Parathyroid adenoma (tissue), 2 donors: Measurements from ENCODE around the gene GJD2.
A peak's percentile ranks its signal among the peaks of the same experiment; 100 is the strongest.

Experiments used
- H2AFZ ChIP-seq: fragments of 300-600 bp; sonication (generic); one replicate; pipeline ENCODE4 v1.7.0; 2017; ENCODE audit warnings: antibody characterized with exemption, mild to moderate bottlenecking
- H3K27ac ChIP-seq: fragments of 300-600 bp; sonication (generic); one replicate; pipeline ENCODE4 v1.7.0; 2017
- H3K27me3 ChIP-seq: fragments of 300-600 bp; sonication (generic); one replicate; pipeline ENCODE4 v1.7.0; 2017; ENCODE audit warnings: low read length; ENCODE audit not compliant: control insufficient read depth, insufficient read depth
- H3K36me3 ChIP-seq: fragments of 300-600 bp; sonication (generic); one replicate; pipeline ENCODE4 v1.7.0; 2017; ENCODE audit warnings: low read length; ENCODE audit not compliant: control insufficient read depth, insufficient read depth
- H3K4me1 ChIP-seq: fragments of 300-600 bp; sonication (generic); one replicate; pipeline ENCODE4 v1.7.0; 2017; ENCODE audit warnings: control low read depth
- H3K4me2 ChIP-seq: fragments of 300-600 bp; sonication (generic); one replicate; pipeline ENCODE4 v1.7.0; 2017; ENCODE audit warnings: low read length
- H3K4me3 ChIP-seq: fragments of 300-600 bp; sonication (generic); one replicate; pipeline ENCODE4 v1.7.0; 2017; ENCODE audit warnings: low read depth, low read length
- H3K79me2 ChIP-seq: fragments of 300-600 bp; sonication (generic); one replicate; pipeline ENCODE4 v1.7.0; 2017; ENCODE audit warnings: control low read depth
- H3K9ac ChIP-seq: fragments of 300-600 bp; sonication (generic); one replicate; pipeline ENCODE4 v1.7.0; 2017; ENCODE audit warnings: mild to moderate bottlenecking
- H3K9me3 ChIP-seq: fragments of 300-600 bp; sonication (generic); one replicate; pipeline ENCODE4 v1.7.0; 2017; ENCODE audit warnings: low read length; ENCODE audit not compliant: control insufficient read depth
- CTCF ChIP-seq: fragments of 300-600 bp; sonication (generic); IDR thresholded peaks from one replicate; pipeline ENCODE4 v1.7.0; 2017; ENCODE audit warnings: antibody characterized with exemption, mild to moderate bottlenecking
- donor health status: primary hyperparathyroidism.

Gene GJD2

GRCh38 chr15:34754674-34755418, at the start of gene GJD2:
Gene GJD2, minus strand, starts transcription at chr15:34754998. Its CDS starts 510 bp downstream, at chr15:34754488.
- H3K9ac ChIP-seq = no peak within 1 kb of the TSS
- H3K27ac ChIP-seq = no peak within 1 kb of the TSS
- H2AFZ ChIP-seq = peak within 1 kb of the TSS; percentile 74
- no peaks in the 10 kb centered on the region for H3K4me1 ChIP-seq
- peak within 1 kb of the TSS; percentile 11 for H3K4me3 ChIP-seq
- no peaks in the 10 kb centered on the region for H3K9me3 ChIP-seq
- no peak within 1 kb of the TSS for H3K4me2 ChIP-seq
- H3K27me3 ChIP-seq = peaks cover 9% of the 10 kb centered on the region
- no peak for TF ChIP-seq CTCF
- no peaks in the 10 kb centered on the region for H3K36me3 ChIP-seq
- no peaks in the 10 kb centered on the region for H3K79me2 ChIP-seq

GRCh38 chr15:34804113-34804512, 49.3 kb upstream of the GJD2 start:
- no peak overlapping the region for H2AFZ ChIP-seq
- no peak overlapping the region for H3K4me3 ChIP-seq
- H3K27ac ChIP-seq = no peak overlapping the region
- H3K79me2 ChIP-seq = no peaks in the 10 kb centered on the region
- H3K4me1 ChIP-seq = peaks cover 13% of the 10 kb centered on the region
- H3K9ac ChIP-seq = no peak overlapping the region
- no peak overlapping the region for H3K4me2 ChIP-seq
- no peaks in the 10 kb centered on the region for H3K36me3 ChIP-seq
- H3K27me3 ChIP-seq = no peaks in the 10 kb centered on the region
- no peak for TF ChIP-seq CTCF
- no peaks in the 10 kb centered on the region for H3K9me3 ChIP-seq

- no peak overlapping the region for H3K9ac ChIP-seq
- H3K4me2 ChIP-seq = no peak overlapping the region
- no peaks in the 10 kb centered on the region for H3K79me2 ChIP-seq
- no peaks in the 10 kb centered on the region for H3K36me3 ChIP-seq
- no peak for TF ChIP-seq CTCF
- H3K9me3 ChIP-seq = no peaks in the 10 kb centered on the region
- H3K4me1 ChIP-seq = peaks cover 17% of the 10 kb centered on the region
- peak overlapping the region; percentile 24 for H3K27ac ChIP-seq
- no peak overlapping the region for H3K4me3 ChIP-seq
- H2AFZ ChIP-seq = no peak overlapping the region
- no peaks in the 10 kb centered on the region for H3K27me3 ChIP-seq
These were observed 48.3 kb upstream of the GJD2 start for GRCh38 chr15:34802803-34803750.

GRCh38 chr15:34802371-34802770, 47.6 kb upstream of the GJD2 start:
- H3K4me2 ChIP-seq = no peak overlapping the region
- TF ChIP-seq CTCF = no peak
- no peaks in the 10 kb centered on the region for H3K36me3 ChIP-seq
- H3K27ac ChIP-seq = no peak overlapping the region
- no peaks in the 10 kb centered on the region for H3K79me2 ChIP-seq
- H2AFZ ChIP-seq = no peak overlapping the region
- H3K9me3 ChIP-seq = no peaks in the 10 kb centered on the region
- no peak overlapping the region for H3K4me3 ChIP-seq
- peaks cover 17% of the 10 kb centered on the region for H3K4me1 ChIP-seq
- H3K27me3 ChIP-seq = no peaks in the 10 kb centered on the region
- no peak overlapping the region for H3K9ac ChIP-seq
